Measurements from ENCODE around the gene KPNB1. TPM values are rescaled to one million over a fixed set of nuclear protein-coding genes. Genes with fewer than 3 reads are reported as not detected.

KPNB1 gene
- total and polyA plus RNA-seq, 10 donors = 37.0 to 331 (median 250) TPM

DNA sequence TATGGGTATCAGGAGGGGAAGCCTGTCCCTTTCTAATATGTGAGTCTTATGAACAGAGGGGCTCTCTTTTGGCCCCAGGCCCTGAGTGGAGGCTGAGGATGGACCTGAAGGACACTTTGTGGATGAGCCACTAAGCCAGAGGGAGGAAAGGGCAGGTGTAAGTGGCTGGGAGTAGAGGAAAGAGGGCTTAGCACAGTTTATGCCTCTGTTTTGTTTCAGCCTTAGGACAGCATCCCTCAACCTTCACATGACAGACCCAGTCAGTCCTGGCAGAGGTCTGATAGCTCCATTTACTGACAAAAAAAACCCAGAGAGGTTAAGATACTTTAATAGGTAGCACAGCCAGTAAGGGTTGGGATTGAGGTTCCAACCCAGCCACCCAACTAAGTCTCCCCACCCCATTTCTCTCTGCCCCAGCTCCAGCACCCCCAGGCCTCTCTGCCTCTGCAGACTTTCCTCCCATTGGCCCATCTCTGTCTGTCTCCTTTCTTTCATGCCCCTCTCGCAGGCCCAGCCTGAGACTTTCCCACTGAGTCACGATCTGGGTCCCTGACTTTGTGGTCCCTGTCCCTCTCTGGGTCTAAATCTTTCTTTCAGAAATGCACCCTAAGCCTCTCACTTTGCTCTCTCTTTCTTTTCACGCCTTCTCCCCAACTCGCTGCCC is 78.6 kb downstream of the KPNB1 start:
- no peak overlapping the region for H3K4me3 ChIP-seq
- peak overlapping the region in 2 of 8 donors; percentile 3 to 40 for H3K27ac ChIP-seq
- peaks cover 0 to 46% (median 16%) of the 10 kb centered on the region in 6 donors for H3K4me1 ChIP-seq
- no peaks in the 10 kb centered on the region for H3K36me3 ChIP-seq
- intact Hi-C loops (cut with DNase I; ENCODE audit: low total_unique reads) = no loop called here
- H3K9me3 ChIP-seq = no peaks in the 10 kb centered on the region
- H3K27me3 ChIP-seq (replicated peaks in 1 of 7) = peaks cover 0 to 68% (median 15%) of the 10 kb centered on the region in 7 donors
- peak; percentile 33 for DNase-seq
- no peak for TF ChIP-seq POLR2AphosphoS5 (IDR thresholded peaks at IDR 0.05)
- TF ChIP-seq, protein P1, sequence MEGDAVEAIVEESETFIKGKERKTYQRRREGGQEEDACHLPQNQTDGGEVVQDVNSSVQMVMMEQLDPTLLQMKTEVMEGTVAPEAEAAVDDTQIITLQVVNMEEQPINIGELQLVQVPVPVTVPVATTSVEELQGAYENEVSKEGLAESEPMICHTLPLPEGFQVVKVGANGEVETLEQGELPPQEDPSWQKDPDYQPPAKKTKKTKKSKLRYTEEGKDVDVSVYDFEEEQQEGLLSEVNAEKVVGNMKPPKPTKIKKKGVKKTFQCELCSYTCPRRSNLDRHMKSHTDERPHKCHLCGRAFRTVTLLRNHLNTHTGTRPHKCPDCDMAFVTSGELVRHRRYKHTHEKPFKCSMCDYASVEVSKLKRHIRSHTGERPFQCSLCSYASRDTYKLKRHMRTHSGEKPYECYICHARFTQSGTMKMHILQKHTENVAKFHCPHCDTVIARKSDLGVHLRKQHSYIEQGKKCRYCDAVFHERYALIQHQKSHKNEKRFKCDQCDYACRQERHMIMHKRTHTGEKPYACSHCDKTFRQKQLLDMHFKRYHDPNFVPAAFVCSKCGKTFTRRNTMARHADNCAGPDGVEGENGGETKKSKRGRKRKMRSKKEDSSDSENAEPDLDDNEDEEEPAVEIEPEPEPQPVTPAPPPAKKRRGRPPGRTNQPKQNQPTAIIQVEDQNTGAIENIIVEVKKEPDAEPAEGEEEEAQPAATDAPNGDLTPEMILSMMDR (IDR thresholded peaks at IDR 0.05 in 8 of 11, conservative IDR thresholded peaks at IDR 0.05 in 3 of 11) = no peak
- no peak for TF ChIP-seq POLR2A (IDR thresholded peaks at IDR 0.05)
- 87 to 92% (median 89%) methylated on average over 4 of the region's 4 CpGs for WGBS, 5 donors

DNA sequence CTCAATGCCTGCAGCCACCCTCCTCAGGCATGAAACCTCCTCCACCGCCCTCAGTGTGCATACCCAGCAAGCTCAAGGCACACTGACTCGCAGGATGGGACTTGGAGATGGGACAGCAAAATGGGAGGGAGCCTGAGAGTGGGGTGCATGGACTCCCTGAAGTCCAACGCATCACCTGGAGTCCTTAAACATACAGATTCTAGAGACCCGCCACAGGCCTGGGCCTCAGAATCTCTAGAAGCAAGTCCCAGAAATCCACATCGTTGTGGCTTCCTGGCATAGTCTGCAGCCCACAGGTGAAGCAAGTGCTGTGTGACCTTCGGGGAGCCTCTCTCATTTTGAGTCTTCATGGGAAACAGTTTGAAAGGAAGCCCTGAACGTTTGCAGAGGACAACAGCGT is 79.8 kb downstream of the KPNB1 start:
- intact Hi-C loops (cut with DNase I; ENCODE audit: low total_unique reads) = no loop called here
- peaks cover 0 to 66% (median 23%) of the 10 kb centered on the region in 7 donors for H3K27me3 ChIP-seq (replicated peaks in 1 of 7)

DNA sequence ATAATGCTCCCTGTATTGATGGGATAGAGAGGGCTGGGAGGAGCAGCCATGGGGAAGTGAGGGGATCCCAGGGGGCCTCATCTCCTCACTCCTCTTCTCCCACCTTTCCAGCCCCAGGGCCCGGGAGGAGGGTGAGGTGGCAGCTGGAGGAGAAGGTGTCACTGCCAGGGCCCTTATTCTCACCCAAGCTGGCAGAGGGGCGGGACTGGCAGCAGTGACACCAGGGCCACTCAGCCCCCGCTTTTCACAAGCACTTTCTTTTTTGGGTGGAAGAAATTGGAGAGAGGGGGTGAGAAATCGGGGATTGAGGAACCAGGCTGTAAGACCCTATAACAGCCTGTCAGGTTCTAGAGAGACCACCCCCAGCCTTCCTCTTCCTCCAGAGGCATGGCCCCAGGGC is 81.0 kb downstream of the KPNB1 start:
- Histone ChIP-seq H3K27ac (peak overlapping the region in 4 of 8 donors; percentile 36 to 91 (median 88)), H3K9me3 (no peaks in the 10 kb centered on the region), H3K4me3 (no peak overlapping the region), H3K27me3 (replicated peaks in 1 of 7) (peaks cover 0 to 62% (median 21%) of the 10 kb centered on the region in 7 donors), H3K36me3 (no peaks in the 10 kb centered on the region), H3K4me1 (peaks cover 0 to 60% (median 27%) of the 10 kb centered on the region in 6 donors)
- intact Hi-C loops (cut with DNase I; ENCODE audit: low total_unique reads) = no loop called here
- TF ChIP-seq, protein P1 (IDR thresholded peaks at IDR 0.05 in 8 of 11, conservative IDR thresholded peaks at IDR 0.05 in 3 of 11) = no peak
- TF ChIP-seq POLR2A (IDR thresholded peaks at IDR 0.05) = no peak
- TF ChIP-seq POLR2AphosphoS5 (IDR thresholded peaks at IDR 0.05) = no peak
- WGBS, 5 donors = 76 to 93% (median 83%) methylated on average over 4 of the region's 4 CpGs
- DNase-seq = peak; percentile 68

More for the DNA sequence above, 79.8 kb downstream of the KPNB1 start:
- no peak for TF ChIP-seq POLR2A (IDR thresholded peaks at IDR 0.05)
- TF ChIP-seq POLR2AphosphoS5 (IDR thresholded peaks at IDR 0.05) = no peak
- TF ChIP-seq, protein P1 (IDR thresholded peaks at IDR 0.05 in 8 of 11, conservative IDR thresholded peaks at IDR 0.05 in 3 of 11) = no peak
- peak overlapping the region in 2 of 8 donors; percentile 18 to 40 for H3K27ac ChIP-seq
- no peak overlapping the region for H3K4me3 ChIP-seq
- peaks cover 0 to 55% (median 24%) of the 10 kb centered on the region in 6 donors for H3K4me1 ChIP-seq
- no peaks in the 10 kb centered on the region for H3K9me3 ChIP-seq
- peak; percentile 47 for DNase-seq
- H3K36me3 ChIP-seq = no peaks in the 10 kb centered on the region
- WGBS, 5 donors = 72 to 73% (median 72%) methylated on average over 8 of the region's 8 CpGs

DNA sequence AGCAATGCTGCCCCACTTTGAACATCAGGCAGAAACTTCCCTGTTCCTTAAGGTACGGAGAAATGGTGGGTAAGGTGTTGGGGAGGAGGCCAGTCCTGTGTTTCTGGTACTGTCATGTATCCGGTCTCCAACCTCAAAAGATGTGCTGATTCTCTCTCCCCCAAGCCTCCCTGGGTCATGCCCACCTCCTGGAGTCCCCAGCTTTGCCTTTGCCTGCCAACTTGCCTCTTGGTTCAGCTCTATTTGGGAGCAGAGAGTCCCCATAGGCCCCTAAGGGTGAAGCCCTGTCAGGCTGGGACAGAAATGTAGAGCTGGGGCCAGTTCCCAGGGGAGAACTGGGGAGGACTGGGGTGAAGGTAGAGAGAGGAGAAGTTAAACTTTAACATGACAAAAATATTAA is 81.7 kb downstream of the KPNB1 start:
- Histone ChIP-seq H3K27me3 (replicated peaks in 1 of 7) (peaks cover 0 to 55% (median 21%) of the 10 kb centered on the region in 7 donors), H3K9me3 (no peaks in the 10 kb centered on the region), H3K27ac (peak overlapping the region in 4 of 8 donors; percentile 36 to 91 (median 88)), H3K4me1 (peaks cover 0 to 66% (median 27%) of the 10 kb centered on the region in 6 donors), H3K36me3 (no peaks in the 10 kb centered on the region), H3K4me3 (no peak overlapping the region)
- intact Hi-C loops (cut with DNase I; ENCODE audit: low total_unique reads) = no loop called here
- 76 to 95% (median 88%) methylated on average over 2 of the region's 2 CpGs for WGBS, 5 donors
- no peak for TF ChIP-seq POLR2A (IDR thresholded peaks at IDR 0.05)
- TF ChIP-seq, protein P1 (IDR thresholded peaks at IDR 0.05 in 8 of 11, conservative IDR thresholded peaks at IDR 0.05 in 3 of 11) = no peak
- no peak for TF ChIP-seq POLR2AphosphoS5 (IDR thresholded peaks at IDR 0.05)
- DNase-seq = peak; percentile 17

All from spleen (tissue), 11 donors.